ENCODE results near the gene TPSG1.
"Not testable (repeated sequence)": the region's sequence is repeated elsewhere in the genome, so short reads cannot be mapped to it uniquely, and the experiment has no call there.

- not testable (repeated sequence) for TF ChIP-seq CTCF (IDR thresholded peaks at IDR 0.05; ENCODE audit: borderline replicate concordance, extremely low read depth, low read length, poor library complexity, severe bottlenecking); EZH2 (IDR thresholded peaks at IDR 0.05; ENCODE audit: borderline replicate concordance, low read depth, low read length, severe bottlenecking)
Measured at GRCh38 chr16:1185460-1186207, 39.4 kb downstream of the TPSG1 start.
